HL-60 (cell line): ENCODE data around the gene TIAL1.

Source experiments
- DNase-seq, 2 experiments: peaks; one replicate each; pipeline ENCODE4 v3.0.0-alpha.2; 2010 to 2020; ENCODE audit warnings: low read depth in 1 of 2, low spot score in 1 of 2
- H3K27ac ChIP-seq: fragments of 250-450 bp; sonication (Bioruptor Pico); replicated peaks from 2 replicates; pipeline ENCODE4 v1.5.1; 2020; ENCODE audit warnings: mild to moderate bottlenecking, moderate library complexity
- H3K27me3 ChIP-seq: fragments of 250-450 bp; sonication (Bioruptor Pico); 2 replicates; pipeline ENCODE4 v1.5.1; 2021; ENCODE audit warnings: mild to moderate bottlenecking, moderate library complexity; ENCODE audit not compliant: insufficient read depth, poor library complexity, severe bottlenecking
- H3K4me3 ChIP-seq: replicated peaks from 2 replicates; pipeline ENCODE4 v1.5.1; 2011; ENCODE audit warnings: mild to moderate bottlenecking, control low read depth, low read length; ENCODE audit not compliant: insufficient read depth
- CTCF ChIP-seq: IDR thresholded peaks from one replicate; pipeline ENCODE4 v1.5.1; 2011; ENCODE audit warnings: low read length, control low read depth, inconsistent platforms; ENCODE audit not compliant: insufficient read depth
- GABPA ChIP-seq: IDR thresholded peaks from 2 replicates; pipeline ENCODE4 v1.6.1; 2012; ENCODE audit warnings: low read depth
- POLR2AphosphoS5 ChIP-seq: IDR thresholded peaks from 2 replicates; pipeline ENCODE4 v1.6.1; 2012; ENCODE audit warnings: low read depth
- REST ChIP-seq: IDR thresholded peaks from 2 replicates; pipeline ENCODE4 v1.6.1; 2012; ENCODE audit warnings: low read depth; ENCODE audit not compliant: insufficient replicate concordance
- SPI1 ChIP-seq: IDR thresholded peaks from 2 replicates; pipeline ENCODE4 v1.6.1; 2012; ENCODE audit warnings: low read depth, mild to moderate bottlenecking, borderline replicate concordance

TIAL1 gene

GRCh38 chr10:119543814-119544642 is 52.7 kb downstream of the TIAL1 start:
- no peaks in the 10 kb centered on the region for H3K27me3 ChIP-seq
- DNase-seq: no peak
- no peak overlapping the region for H3K4me3 ChIP-seq
- TF ChIP-seq POLR2AphosphoS5: no peak
- TF ChIP-seq GABPA: no peak
- no peak for TF ChIP-seq REST
- TF ChIP-seq SPI1: no peak
- H3K27ac ChIP-seq: no peak overlapping the region; the same call in 1 of the 2 replicates

GRCh38 chr10:119542988-119543813 is 53.6 kb downstream of the TIAL1 start:
- TF ChIP-seq REST: no peak
- TF ChIP-seq CTCF: peak; percentile 29
- TF ChIP-seq SPI1: no peak
- Histone ChIP-seq H3K4me3 (peak overlapping the region; percentile 82), H3K27ac (peak overlapping the region; percentile 83), H3K27me3 (no peaks in the 10 kb centered on the region)
- DNase-seq: peak; percentile 57 to 74

GRCh38 chr10:119542357-119542987 is 54.3 kb downstream of the TIAL1 start, which contains the start of gene RGS10:
RGS10 (minus strand) TSS chr10:119542719; CDS start chr10:119542638, 81 bp downstream.
- H3K27ac ChIP-seq: peak within 1 kb of the TSS; percentile 83
- TF ChIP-seq CTCF: no peak
- peak; percentile 67; the same call in 1 of the 2 replicates for TF ChIP-seq SPI1
- no peak for TF ChIP-seq REST
- TF ChIP-seq GABPA: no peak
- TF ChIP-seq POLR2AphosphoS5: peak; percentile 67
- no peaks in the 10 kb centered on the region for H3K27me3 ChIP-seq

More at GRCh38 chr10:119542357-119542987, 54.3 kb downstream of the TIAL1 start, which contains the start of gene RGS10:
- peak within 1 kb of the TSS; percentile 82 for H3K4me3 ChIP-seq
- peak; percentile 71 to 86 for DNase-seq
